Fibroblast of mammary gland (primary cell): ENCODE results near the gene HGFAC.

Experiments used
- DNase-seq: peaks from one replicate; pipeline ENCODE4 v3.0.0-alpha.2; 2010; ENCODE audit warnings: low read depth
- H3K4me3 ChIP-seq: 2 replicates; pipeline ENCODE4 v1.5.1; 2011; ENCODE audit warnings: low read depth, mild to moderate bottlenecking, low read length, moderate library complexity; ENCODE audit not compliant: control insufficient read depth
- TF ChIP-seq, protein P1 (sequence below): conservative IDR thresholded peaks from 2 replicates; pipeline ENCODE4 v1.5.1; 2011; ENCODE audit warnings: low read depth, low read length, inconsistent platforms; ENCODE audit not compliant: control insufficient read depth, insufficient read depth

Gene HGFAC

DNA sequence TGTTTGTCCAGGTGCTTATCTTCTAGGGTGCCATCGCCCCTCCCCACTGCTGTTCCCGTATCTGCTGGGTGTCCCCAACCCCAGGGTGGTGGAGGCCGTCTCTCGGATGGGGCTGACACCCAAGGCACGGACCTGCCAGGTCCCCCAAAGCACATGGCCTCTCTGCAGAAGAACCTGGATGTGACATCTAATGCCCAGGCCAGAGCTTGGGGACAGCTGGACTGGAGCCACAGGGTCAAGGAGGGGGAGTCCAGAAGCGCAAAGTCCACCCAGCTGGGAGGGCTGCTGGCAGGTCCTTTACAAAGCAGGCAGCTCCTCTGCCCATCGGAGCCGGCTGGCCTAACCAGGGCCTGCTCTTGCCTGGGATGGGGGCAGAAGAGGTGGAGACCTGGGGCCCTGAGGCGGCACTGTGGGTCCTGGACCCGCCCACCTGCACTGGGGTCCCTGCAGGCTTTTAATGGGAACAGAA is 20.6 kb downstream of the HGFAC start:
- TF ChIP-seq, protein P1, sequence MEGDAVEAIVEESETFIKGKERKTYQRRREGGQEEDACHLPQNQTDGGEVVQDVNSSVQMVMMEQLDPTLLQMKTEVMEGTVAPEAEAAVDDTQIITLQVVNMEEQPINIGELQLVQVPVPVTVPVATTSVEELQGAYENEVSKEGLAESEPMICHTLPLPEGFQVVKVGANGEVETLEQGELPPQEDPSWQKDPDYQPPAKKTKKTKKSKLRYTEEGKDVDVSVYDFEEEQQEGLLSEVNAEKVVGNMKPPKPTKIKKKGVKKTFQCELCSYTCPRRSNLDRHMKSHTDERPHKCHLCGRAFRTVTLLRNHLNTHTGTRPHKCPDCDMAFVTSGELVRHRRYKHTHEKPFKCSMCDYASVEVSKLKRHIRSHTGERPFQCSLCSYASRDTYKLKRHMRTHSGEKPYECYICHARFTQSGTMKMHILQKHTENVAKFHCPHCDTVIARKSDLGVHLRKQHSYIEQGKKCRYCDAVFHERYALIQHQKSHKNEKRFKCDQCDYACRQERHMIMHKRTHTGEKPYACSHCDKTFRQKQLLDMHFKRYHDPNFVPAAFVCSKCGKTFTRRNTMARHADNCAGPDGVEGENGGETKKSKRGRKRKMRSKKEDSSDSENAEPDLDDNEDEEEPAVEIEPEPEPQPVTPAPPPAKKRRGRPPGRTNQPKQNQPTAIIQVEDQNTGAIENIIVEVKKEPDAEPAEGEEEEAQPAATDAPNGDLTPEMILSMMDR, result no peak
- H3K4me3 ChIP-seq, result no peak overlapping the region
- no peak for DNase-seq

DNA sequence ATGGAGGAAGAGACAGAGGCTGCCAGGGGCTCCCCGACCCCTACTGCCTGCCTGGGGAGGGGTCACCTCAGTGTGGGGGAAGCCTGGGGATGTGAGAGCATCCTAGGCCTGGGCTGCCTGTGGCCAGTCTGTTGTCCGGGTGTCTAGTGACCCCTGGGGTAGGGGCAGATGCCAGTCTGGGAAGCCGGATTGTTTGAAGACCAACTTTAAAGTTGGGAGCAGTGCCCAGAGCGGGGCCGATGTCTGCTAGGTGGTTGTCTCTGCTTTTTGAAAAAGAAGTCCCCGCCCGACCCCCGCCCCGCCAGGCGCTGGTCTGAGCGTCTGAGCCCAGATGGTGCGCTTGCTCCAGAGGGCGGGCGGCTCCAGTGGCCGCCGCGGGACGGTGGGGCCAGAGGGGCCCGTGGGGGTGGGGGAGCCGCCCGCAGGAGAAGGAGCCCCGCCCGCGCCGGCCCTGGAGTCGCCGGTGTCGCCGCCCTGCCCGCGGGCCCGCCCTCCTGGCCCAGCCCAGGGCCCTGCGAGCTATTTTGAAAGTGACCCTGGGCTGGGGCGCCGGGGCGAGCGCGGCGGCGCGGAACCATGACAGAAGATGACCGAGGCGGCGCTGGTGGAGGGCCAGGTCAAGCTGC is 21.1 kb downstream of the HGFAC start, which contains the start of gene DOK7:
TSS of gene DOK7 (plus strand) at position 517 of the 626 bp plus-strand sequence. CDS start at position 587, 70 bp downstream.
- TF ChIP-seq, protein P1, result no peak
- no peak within 1 kb of the TSS for H3K4me3 ChIP-seq
- no peak for DNase-seq

DNA sequence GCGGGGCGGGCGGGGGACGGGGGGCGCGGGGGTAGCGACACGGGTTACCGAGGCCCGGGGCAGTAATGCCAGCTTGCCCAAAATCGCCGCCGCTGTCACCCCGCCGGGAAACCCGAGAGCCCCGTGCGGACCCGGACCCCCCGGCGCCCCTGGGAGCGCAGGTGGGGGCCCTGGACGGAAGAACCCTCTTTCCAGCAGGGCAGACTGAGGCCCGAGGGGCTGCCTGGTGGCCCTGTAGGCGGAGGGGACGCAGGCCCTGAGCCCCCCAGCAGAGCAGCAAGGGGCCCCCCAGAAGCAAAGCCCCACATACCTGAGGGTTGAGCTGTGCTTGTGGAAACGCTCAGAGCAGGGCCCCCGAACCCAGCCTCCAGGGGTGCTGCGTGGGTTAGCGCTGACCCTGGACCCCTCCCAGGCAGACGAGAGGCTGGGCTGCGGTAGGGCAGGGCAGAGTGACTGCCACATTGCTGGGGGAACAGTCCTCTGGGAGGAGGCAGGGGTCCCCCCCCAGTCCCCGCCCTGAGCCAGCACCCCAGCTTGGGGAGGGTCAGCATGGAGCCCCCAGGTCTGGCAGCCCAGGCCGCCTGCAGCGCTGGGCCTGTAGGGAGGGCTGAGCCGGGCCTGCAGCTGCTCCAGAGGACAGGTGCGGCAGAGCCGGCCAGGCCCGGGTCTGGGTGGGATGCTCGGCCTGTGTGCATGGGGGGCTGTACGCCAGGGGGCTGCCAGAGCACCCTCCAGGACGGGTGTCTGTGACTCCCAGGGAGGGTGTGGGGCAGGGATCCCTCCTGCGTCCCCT is 22.0 kb downstream of the HGFAC start:
- H3K4me3 ChIP-seq, result no peak overlapping the region
- DNase-seq, result no peak
- TF ChIP-seq, protein P1, result no peak

- no peak for DNase-seq
- TF ChIP-seq, protein P1, result no peak
- no peak overlapping the region for H3K4me3 ChIP-seq
Measured at GRCh38 chr4:3464349-3464905, 22.7 kb downstream of the HGFAC start.

GRCh38 chr4:3464911-3465697 is 23.3 kb downstream of the HGFAC start:
- H3K4me3 ChIP-seq, result no peak overlapping the region
- TF ChIP-seq, protein P1, result no peak
- DNase-seq, result no peak
